ENCODE results near the gene HRG.
"Not testable (repeated sequence)": the region's sequence is repeated elsewhere in the genome, so short reads cannot be mapped to it uniquely, and the experiment has no call there.

DNA sequence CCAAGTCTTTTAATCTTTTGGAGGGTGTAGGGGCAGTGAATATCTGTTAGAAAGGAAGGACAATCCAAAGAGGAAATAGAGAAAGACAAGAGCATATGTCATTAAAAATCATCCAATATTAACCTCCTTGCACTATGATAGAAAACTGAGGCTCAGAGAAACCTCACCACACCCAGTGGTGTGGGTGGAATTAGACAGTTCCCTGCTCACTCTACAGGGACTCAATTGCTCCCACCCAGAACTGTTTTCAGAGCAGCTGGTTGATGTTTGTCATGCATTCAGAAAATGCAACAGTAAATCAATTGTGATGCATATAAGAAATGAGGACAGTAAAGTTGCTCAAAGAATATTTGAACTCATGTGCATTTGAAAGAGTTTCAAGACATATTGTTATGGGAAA, 36.6 kb downstream of the HRG start:
- TF ChIP-seq POLR2A (IDR thresholded peaks at IDR 0.05; ENCODE audit: low read length); GATA1 (IDR thresholded peaks at IDR 0.05; ENCODE audit: low read depth, low read length): not testable (repeated sequence)
